B cell (primary cell): ENCODE measurements around the gene RRP36. TPM values are rescaled to one million over a fixed set of nuclear protein-coding genes. Genes with fewer than 3 reads are reported as not detected.

ENCODE experiments used
- ATAC-seq: fragments of 200-7000 bp; cut with Tn5 transposase; one replicate; pipeline ENCODE4 v1.10.0; 2021; ENCODE audit warnings: low read depth, mild to moderate bottlenecking, moderate number of reproducible peaks, moderate library complexity
- CTCF ChIA-PET: fragments of 350-600 bp; sonication (Branson Sonifier 250); formaldehyde crosslinking; loops from one replicate; lab custom pipeline; 2021; ENCODE audit warnings: antibody characterized with exemption, inconsistent platforms; lab: Charles Lee
- POLR2A ChIA-PET: fragments of 350-600 bp; sonication (Branson Sonifier 250); formaldehyde crosslinking; loops from one replicate; lab custom pipeline; 2021; ENCODE audit warnings: antibody characterized with exemption; lab: Charles Lee
- DNase-seq: peaks from one replicate; pipeline ENCODE4 v3.0.0; 2013
- H2AFZ ChIP-seq: 2 replicates; pipeline ENCODE4 v1.6.1; 2012; ENCODE audit warnings: mild to moderate bottlenecking, low read depth, low read length; ENCODE audit not compliant: insufficient read depth, poor library complexity, severe bottlenecking
- H3K27ac ChIP-seq, 2 donors: 1 replicate in 1 of 2; 2 replicates in 1 of 2; pipeline ENCODE4 v1.5.1; 2012 to 2013; ENCODE audit warnings: low read length in 2 of 2, mild to moderate bottlenecking in 2 of 2, moderate library complexity in 1 of 2
- H3K27me3 ChIP-seq, 4 experiments: fragments of 200-600 bp in 1 of 4; sonication (generic) in 1 of 4; replicated peaks in 1 of 4; 1 replicate in 2 of 4; 2 replicates in 2 of 4; pipeline versions ENCODE4 v1.6.1 to v1.7.0; 2013 to 2016; ENCODE audit warnings: low read length in 3 of 4, mild to moderate bottlenecking in 2 of 4, mixed read lengths in 1 of 4, moderate library complexity in 1 of 4; ENCODE audit not compliant: insufficient read depth in 4 of 4, control insufficient read depth in 3 of 4; ENCODE audit errors: control extremely low read depth in 1 of 4
- H3K36me3 ChIP-seq, 2 experiments: replicated peaks in 1 of 2; 1 replicate in 1 of 2; 2 replicates in 1 of 2; pipeline versions ENCODE4 v1.6.1 to v1.7.1; 2013; ENCODE audit warnings: low read length in 1 of 2; ENCODE audit not compliant: insufficient read depth in 2 of 2, control insufficient read depth in 1 of 2; ENCODE audit errors: control extremely low read depth in 1 of 2, extremely low read depth in 1 of 2
- H3K4me1 ChIP-seq, 2 donors: fragments of 200-600 bp in 1 of 2; sonication (generic) in 1 of 2; 1 replicate in 1 of 2; 2 replicates in 1 of 2; pipeline versions ENCODE4 v1.5.1 to v1.6.1; 2013 to 2017; ENCODE audit warnings: low read length in 2 of 2; ENCODE audit not compliant: control insufficient read depth in 2 of 2, insufficient read depth in 2 of 2
- H3K4me2 ChIP-seq: replicated peaks from 2 replicates; pipeline ENCODE3; 2012; ENCODE audit warnings: mild to moderate bottlenecking, low read depth, low read length; ENCODE audit not compliant: poor library complexity, severe bottlenecking
- H3K4me3 ChIP-seq, 5 experiments: fragments of 200-600 bp in 1 of 5; sonication (generic) in 1 of 5; 1 replicate in 3 of 5; 2 replicates in 2 of 5; pipeline versions ENCODE4 v1.5.1 to v1.7.0; 2011 to 2016; ENCODE audit warnings: low read length in 4 of 5, mild to moderate bottlenecking in 4 of 5, low read depth in 2 of 5, control low read depth in 1 of 5, moderate library complexity in 1 of 5; ENCODE audit not compliant: insufficient read depth in 1 of 5; ENCODE audit errors: control extremely low read depth in 1 of 5, extremely low read depth in 1 of 5
- H3K79me2 ChIP-seq: fragments of 200-600 bp; sonication (generic); one replicate; pipeline ENCODE4 v1.6.0; 2016; ENCODE audit warnings: low read length; ENCODE audit not compliant: control insufficient read depth, insufficient read depth
- H3K9ac ChIP-seq: fragments of 200-600 bp; sonication (generic); 2 replicates; pipeline ENCODE4 v1.6.1; 2017; ENCODE audit warnings: mild to moderate bottlenecking, low read length, moderate library complexity
- H3K9me3 ChIP-seq, 3 donors: one replicate each; pipeline versions ENCODE4 v1.6.1 to v1.7.1; 2013; ENCODE audit warnings: low read length in 2 of 3; ENCODE audit not compliant: control insufficient read depth in 2 of 3, insufficient read depth in 1 of 3; ENCODE audit errors: control extremely low read depth in 1 of 3
- H4K20me1 ChIP-seq: 2 replicates; pipeline ENCODE4 v1.6.0; 2012; ENCODE audit warnings: mild to moderate bottlenecking, low read length; ENCODE audit not compliant: insufficient read depth, control insufficient read depth, poor library complexity, severe bottlenecking
- H3K27ac Mint-ChIP-seq: one replicate; pipeline ENCODE4 v1.8.0; 2021; ENCODE audit warnings: mixed read lengths
- H3K27me3 Mint-ChIP-seq: one replicate; pipeline ENCODE4 v1.8.0; 2021; ENCODE audit warnings: mixed read lengths
- H3K4me1 Mint-ChIP-seq: one replicate; pipeline ENCODE4 v1.8.0; 2021; ENCODE audit warnings: mixed read lengths
- H3K4me3 Mint-ChIP-seq: one replicate; pipeline ENCODE4 v1.8.0; 2021; ENCODE audit warnings: mixed read lengths
- H3K9me3 Mint-ChIP-seq: one replicate; pipeline ENCODE4 v1.8.0; 2022; ENCODE audit warnings: mixed read lengths; ENCODE audit not compliant: insufficient read depth
- EZH2 ChIP-seq: IDR thresholded peaks from 2 replicates; pipeline ENCODE4 v1.6.1; 2012; ENCODE audit warnings: borderline replicate concordance, low read depth, mild to moderate bottlenecking, moderate library complexity, low read length; ENCODE audit not compliant: insufficient read depth, poor library complexity, severe bottlenecking
- WGBS: methylation state at CpG from one replicate; pipeline ENCODE4 v1.1.5; 2013; ENCODE audit warnings: missing lambda C conversion rate; ENCODE audit not compliant: insufficient coverage; 5-methylcytosine and 5-hydroxymethylcytosine counted together
- intact Hi-C: fragments of 100-400 bp; cut with micrococcal nuclease; formaldehyde crosslinking; loops from one replicate; pipeline ENCODE4 v1.10.0; 2022
- polyA plus RNA-seq: library from polyadenylated mRNA; depleted of rRNA; stranded (reverse); fragments of >200 nt; gene quantifications from 2 replicates; pipeline ENCODE4 v1.2.3, GENCODE V29; 2012
- total RNA-seq, 2 donors: library from RNA; stranded (reverse); fragments of 120-200 nt in 1 of 2; gene quantifications; 1 replicate in 1 of 2; 2 replicates in 1 of 2; pipeline versions ENCODE4 v1.2.3 to v1.2.4, GENCODE V29; 2013 to 2022
- TF ChIP-seq, protein P1 (sequence below): fragments of 200-600 bp; IDR thresholded peaks from one replicate; pipeline ENCODE4 v1.8.0; 2022; ENCODE audit warnings: antibody characterized with exemption, mild to moderate bottlenecking

RRP36 gene
- total and polyA plus RNA-seq, 2 donors (not counting 1 experiment from before 2014, with no cell fraction given), result 22.8 to 46.2 TPM

DNA sequence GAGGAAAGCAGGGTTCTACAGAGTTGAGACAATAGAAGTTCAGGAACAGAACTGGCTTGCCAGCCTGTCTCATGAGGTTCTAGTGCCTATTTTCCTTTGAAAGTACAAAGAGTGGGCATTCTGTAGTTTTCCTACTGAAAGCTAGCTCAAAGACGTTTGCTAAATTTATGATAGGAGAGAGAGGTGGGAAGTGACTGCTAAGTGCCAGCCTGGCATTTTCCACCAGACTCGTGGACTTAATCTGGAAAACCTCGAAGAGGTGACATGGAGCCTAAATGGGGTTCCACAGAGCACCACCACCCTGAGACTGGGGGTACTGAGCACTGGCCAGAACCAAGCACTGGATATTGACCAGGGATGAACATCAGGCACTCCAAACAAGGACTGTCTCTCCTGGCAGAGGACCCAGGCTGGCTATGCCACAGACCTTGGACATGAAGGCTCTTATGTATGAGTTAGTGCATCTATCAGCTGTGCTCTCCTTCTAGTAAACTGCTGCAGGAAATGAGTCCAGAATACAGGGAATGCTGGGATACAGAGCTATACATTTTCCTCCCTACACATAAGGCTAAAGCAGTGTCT is 49.6 kb upstream of the RRP36 start:
- peaks cover 16% of the 10 kb centered on the region for H3K4me1 Mint-ChIP-seq
- ATAC-seq (no peak), DNase-seq (no peak)
- Histone ChIP-seq H3K4me1 (no peaks in the 10 kb centered on the region), H3K9ac (no peak overlapping the region), H3K4me3 (no peak overlapping the region), H3K27ac (no peak overlapping the region), H3K9me3 (no peaks in the 10 kb centered on the region), H3K27me3 (no peaks in the 10 kb centered on the region), H3K79me2 (peaks cover 5% of the 10 kb centered on the region), H3K4me2 (no peak overlapping the region), H3K36me3 (peaks cover 0 to 45% of the 10 kb centered on the region in 2 experiments), H2AFZ (no peak overlapping the region), H4K20me1 (peaks cover 8% of the 10 kb centered on the region)
- ChIA-PET POLR2A (no interaction called here), CTCF (no interaction called here)
- H3K9me3 Mint-ChIP-seq, result no peaks in the 10 kb centered on the region
- intact Hi-C loops, result no loop called here
- no peak overlapping the region for H3K4me3 Mint-ChIP-seq
- no peaks in the 10 kb centered on the region for H3K27me3 Mint-ChIP-seq
- TF ChIP-seq EZH2, result no peak
- TF ChIP-seq, protein P1, sequence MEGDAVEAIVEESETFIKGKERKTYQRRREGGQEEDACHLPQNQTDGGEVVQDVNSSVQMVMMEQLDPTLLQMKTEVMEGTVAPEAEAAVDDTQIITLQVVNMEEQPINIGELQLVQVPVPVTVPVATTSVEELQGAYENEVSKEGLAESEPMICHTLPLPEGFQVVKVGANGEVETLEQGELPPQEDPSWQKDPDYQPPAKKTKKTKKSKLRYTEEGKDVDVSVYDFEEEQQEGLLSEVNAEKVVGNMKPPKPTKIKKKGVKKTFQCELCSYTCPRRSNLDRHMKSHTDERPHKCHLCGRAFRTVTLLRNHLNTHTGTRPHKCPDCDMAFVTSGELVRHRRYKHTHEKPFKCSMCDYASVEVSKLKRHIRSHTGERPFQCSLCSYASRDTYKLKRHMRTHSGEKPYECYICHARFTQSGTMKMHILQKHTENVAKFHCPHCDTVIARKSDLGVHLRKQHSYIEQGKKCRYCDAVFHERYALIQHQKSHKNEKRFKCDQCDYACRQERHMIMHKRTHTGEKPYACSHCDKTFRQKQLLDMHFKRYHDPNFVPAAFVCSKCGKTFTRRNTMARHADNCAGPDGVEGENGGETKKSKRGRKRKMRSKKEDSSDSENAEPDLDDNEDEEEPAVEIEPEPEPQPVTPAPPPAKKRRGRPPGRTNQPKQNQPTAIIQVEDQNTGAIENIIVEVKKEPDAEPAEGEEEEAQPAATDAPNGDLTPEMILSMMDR, result no peak
- WGBS, result 89% methylated on average over 3 of the region's 3 CpGs
- no peak overlapping the region for H3K27ac Mint-ChIP-seq

DNA sequence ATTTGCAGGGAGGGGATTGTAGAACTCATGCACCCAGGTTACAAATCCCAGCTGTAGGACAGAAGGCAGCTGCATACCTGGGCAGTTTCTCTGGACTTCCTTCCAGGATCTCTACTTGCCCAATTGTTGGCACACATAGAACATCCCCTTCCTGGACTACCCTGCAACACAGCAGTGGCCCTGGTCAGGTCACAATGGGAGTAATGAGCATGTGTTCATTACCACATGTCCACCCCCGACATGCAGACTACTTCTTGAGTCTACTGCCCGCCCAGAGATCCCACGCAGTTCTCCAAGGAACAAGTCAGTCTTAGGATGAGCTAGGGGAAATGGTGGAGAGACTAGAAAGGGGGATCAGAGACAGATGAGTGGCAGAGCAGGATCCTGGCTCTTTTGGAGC is 47.5 kb upstream of the RRP36 start:
- Histone ChIP-seq H3K27ac (no peak overlapping the region), H3K4me2 (no peak overlapping the region), H2AFZ (no peak overlapping the region), H3K4me1 (peaks cover 6 to 14% of the 10 kb centered on the region in 2 donors), H3K9me3 (no peaks in the 10 kb centered on the region), H3K4me3 (no peak overlapping the region), H3K9ac (no peak overlapping the region), H4K20me1 (peaks cover 8% of the 10 kb centered on the region), H3K79me2 (peaks cover 23% of the 10 kb centered on the region), H3K36me3 (peaks cover 0 to 29% of the 10 kb centered on the region in 2 experiments), H3K27me3 (no peaks in the 10 kb centered on the region)
- Mint-ChIP-seq H3K27ac (no peak overlapping the region), H3K4me1 (peaks cover 23% of the 10 kb centered on the region), H3K9me3 (no peaks in the 10 kb centered on the region), H3K4me3 (no peak overlapping the region), H3K27me3 (no peaks in the 10 kb centered on the region)
- ChIA-PET POLR2A (interaction anchor here (1.0 kb wide), 1 partner anchor 45 kb away, joined by 3 read pairs; the partner anchor contains the start of gene CNPY3), CTCF (no interaction called here)
- intact Hi-C loops, result no loop called here
- DNase-seq, result no peak
- no peak for ATAC-seq
- TF ChIP-seq EZH2, result no peak
- TF ChIP-seq, protein P1, result no peak
- no CpG with 5 or more reads among the region's 3 CpGs for WGBS
